Lower leg skin (tissue), 3 donors: ENCODE results near the gene PCED1B.

ENCODE experiments used
- POLR2A ChIP-seq, 2 donors: fragments of 450-650 bp; IDR thresholded peaks; one replicate each; pipeline ENCODE4 v1.6.1; 2016 to 2017; ENCODE audit warnings: antibody characterized with exemption in 2 of 2, mild to moderate bottlenecking in 1 of 2, moderate library complexity in 1 of 2
- TF ChIP-seq, protein P1 (sequence below), 3 donors: fragments of 450-650 bp; IDR thresholded peaks; one replicate each; pipeline ENCODE4 v1.5.1; 2016; ENCODE audit warnings: antibody characterized with exemption in 3 of 3, mild to moderate bottlenecking in 3 of 3, moderate library complexity in 2 of 3

GRCh38 chr12:47131011-47131410 lies 51.6 kb downstream of the PCED1B start:
- TF ChIP-seq POLR2A (IDR thresholded peaks at IDR 0.05) = no peak
- TF ChIP-seq, protein P1, sequence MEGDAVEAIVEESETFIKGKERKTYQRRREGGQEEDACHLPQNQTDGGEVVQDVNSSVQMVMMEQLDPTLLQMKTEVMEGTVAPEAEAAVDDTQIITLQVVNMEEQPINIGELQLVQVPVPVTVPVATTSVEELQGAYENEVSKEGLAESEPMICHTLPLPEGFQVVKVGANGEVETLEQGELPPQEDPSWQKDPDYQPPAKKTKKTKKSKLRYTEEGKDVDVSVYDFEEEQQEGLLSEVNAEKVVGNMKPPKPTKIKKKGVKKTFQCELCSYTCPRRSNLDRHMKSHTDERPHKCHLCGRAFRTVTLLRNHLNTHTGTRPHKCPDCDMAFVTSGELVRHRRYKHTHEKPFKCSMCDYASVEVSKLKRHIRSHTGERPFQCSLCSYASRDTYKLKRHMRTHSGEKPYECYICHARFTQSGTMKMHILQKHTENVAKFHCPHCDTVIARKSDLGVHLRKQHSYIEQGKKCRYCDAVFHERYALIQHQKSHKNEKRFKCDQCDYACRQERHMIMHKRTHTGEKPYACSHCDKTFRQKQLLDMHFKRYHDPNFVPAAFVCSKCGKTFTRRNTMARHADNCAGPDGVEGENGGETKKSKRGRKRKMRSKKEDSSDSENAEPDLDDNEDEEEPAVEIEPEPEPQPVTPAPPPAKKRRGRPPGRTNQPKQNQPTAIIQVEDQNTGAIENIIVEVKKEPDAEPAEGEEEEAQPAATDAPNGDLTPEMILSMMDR (IDR thresholded peaks at IDR 0.05) = no peak
